Esophagus squamous epithelium (tissue), 4 donors: Measurements from ENCODE around the gene DUS3L.

Experiments
- POLR2A ChIP-seq, 4 donors: fragments of 450-650 bp; IDR thresholded peaks; one replicate each; pipeline ENCODE4 v1.6.1; 2017; ENCODE audit warnings: antibody characterized with exemption in 4 of 4, mild to moderate bottlenecking in 4 of 4, moderate library complexity in 3 of 4
- TF ChIP-seq, protein P1 (sequence below), 6 experiments: fragments of 450-650 bp in 4 of 6; fragments of 200-600 bp in 2 of 6; sonication (generic) in 2 of 6; IDR thresholded peaks; one replicate each; pipeline ENCODE4 v1.5.1; 2016 to 2019; ENCODE audit warnings: antibody characterized with exemption in 6 of 6, mild to moderate bottlenecking in 4 of 6, moderate library complexity in 4 of 6

DNA sequence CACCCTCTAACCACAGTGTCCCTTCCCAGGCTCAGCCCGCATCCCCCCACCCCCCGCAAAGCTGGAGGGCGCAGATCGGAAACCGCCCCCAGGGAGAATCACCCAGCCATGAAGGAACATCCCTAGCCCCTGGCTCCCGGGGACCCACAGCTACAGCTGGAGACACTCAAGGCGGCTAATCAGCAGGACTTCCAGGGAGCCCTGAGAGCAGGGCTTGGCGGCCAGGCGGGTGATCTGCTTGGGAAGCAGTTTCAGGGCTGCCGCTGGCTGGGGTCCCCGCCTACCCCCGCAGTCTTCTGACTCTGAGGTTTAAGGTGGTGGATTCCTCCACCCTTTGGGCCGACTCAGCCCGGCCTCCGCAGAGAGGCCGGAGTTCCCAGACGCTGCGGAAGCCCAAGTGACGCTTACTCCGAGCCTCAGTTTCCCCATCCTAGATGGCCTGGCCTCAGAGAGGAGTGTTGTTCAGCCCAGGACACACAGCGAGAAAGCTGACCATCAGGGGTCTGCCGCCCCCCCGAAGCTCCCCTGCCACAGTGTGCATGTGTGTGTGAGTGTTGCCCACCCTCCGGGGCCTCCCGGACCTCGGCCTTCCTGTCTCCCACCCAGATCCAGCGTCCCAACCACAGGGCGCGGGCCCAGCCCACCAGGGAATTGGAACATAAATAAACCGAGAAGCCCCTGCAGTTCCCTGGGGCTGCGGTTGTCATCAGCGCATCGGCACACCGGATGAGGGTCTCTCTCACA lies 38.8 kb upstream of the DUS3L start:
- TF ChIP-seq POLR2A (IDR thresholded peaks at IDR 0.05) = no peak
- TF ChIP-seq, protein P1, sequence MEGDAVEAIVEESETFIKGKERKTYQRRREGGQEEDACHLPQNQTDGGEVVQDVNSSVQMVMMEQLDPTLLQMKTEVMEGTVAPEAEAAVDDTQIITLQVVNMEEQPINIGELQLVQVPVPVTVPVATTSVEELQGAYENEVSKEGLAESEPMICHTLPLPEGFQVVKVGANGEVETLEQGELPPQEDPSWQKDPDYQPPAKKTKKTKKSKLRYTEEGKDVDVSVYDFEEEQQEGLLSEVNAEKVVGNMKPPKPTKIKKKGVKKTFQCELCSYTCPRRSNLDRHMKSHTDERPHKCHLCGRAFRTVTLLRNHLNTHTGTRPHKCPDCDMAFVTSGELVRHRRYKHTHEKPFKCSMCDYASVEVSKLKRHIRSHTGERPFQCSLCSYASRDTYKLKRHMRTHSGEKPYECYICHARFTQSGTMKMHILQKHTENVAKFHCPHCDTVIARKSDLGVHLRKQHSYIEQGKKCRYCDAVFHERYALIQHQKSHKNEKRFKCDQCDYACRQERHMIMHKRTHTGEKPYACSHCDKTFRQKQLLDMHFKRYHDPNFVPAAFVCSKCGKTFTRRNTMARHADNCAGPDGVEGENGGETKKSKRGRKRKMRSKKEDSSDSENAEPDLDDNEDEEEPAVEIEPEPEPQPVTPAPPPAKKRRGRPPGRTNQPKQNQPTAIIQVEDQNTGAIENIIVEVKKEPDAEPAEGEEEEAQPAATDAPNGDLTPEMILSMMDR (IDR thresholded peaks at IDR 0.05) = no peak
